Measurements from ENCODE around the gene DHX16. TPM values are rescaled to one million over a fixed set of nuclear protein-coding genes. Genes with fewer than 3 reads are reported as not detected.

The DHX16 gene
- total RNA-seq, 1 experiment from 2014 or later, result 40.6 TPM

- no peak for TF ChIP-seq CTCF (IDR thresholded peaks at IDR 0.05; ENCODE audit: insufficient read depth in 1 of 2, low read depth in 1 of 2, low read length in 1 of 2, severe bottlenecking in 1 of 2, unreplicated experiment in 1 of 2)
- Mint-ChIP-seq H3K27ac (ENCODE audit: unreplicated experiment) (no peak overlapping the region), H3K4me3 (ENCODE audit: unreplicated experiment) (no peak overlapping the region), H3K9me3 (ENCODE audit: unreplicated experiment) (no peaks in the 10 kb centered on the region), H3K27me3 (ENCODE audit: insufficient read depth, unreplicated experiment) (no peaks in the 10 kb centered on the region), H3K36me3 (ENCODE audit: insufficient read depth, unreplicated experiment) (peaks cover 51% of the 10 kb centered on the region), H3K4me1 (ENCODE audit: low read depth, unreplicated experiment) (peaks cover 14% of the 10 kb centered on the region)
- no peak for DNase-seq
- POLR2A ChIA-PET, result interaction anchor here (0.6 kb wide), 1 partner anchor 312 kb away, joined by 3 read pairs; no protein-coding TSS in a partner anchor
- H3K4me1 ChIP-seq, result peaks cover 5% of the 10 kb centered on the region; the same call in 1 of the 2 replicates
- H3K9me3 ChIP-seq, result no peaks in the 10 kb centered on the region
- CTCF ChIA-PET, result no interaction called here
- H3K27me3 ChIP-seq (replicated peaks; ENCODE audit: control insufficient read depth, insufficient read depth, low read length), result no peaks in the 10 kb centered on the region
- intact Hi-C loops (cut with micrococcal nuclease; ENCODE audit: unreplicated experiment), result no loop called here
- BruUV-seq (replicated peaks), result no TSS peak
- no peak overlapping the region for H3K4me3 ChIP-seq (ENCODE audit: low read depth, low read length)
- H3K36me3 ChIP-seq (ENCODE audit: control insufficient read depth, insufficient read depth, low read length), result peaks cover 4% of the 10 kb centered on the region; the same call in 1 of the 2 replicates
Measured at GRCh38 chr6:30714263-30714662, 41.5 kb upstream of the DHX16 start.

- no peak for TF ChIP-seq CTCF (IDR thresholded peaks at IDR 0.05; ENCODE audit: insufficient read depth in 1 of 2, low read depth in 1 of 2, low read length in 1 of 2, severe bottlenecking in 1 of 2, unreplicated experiment in 1 of 2)
- Mint-ChIP-seq H3K27ac (ENCODE audit: unreplicated experiment) (no peak overlapping the region), H3K4me3 (ENCODE audit: unreplicated experiment) (no peak overlapping the region), H3K27me3 (ENCODE audit: insufficient read depth, unreplicated experiment) (no peaks in the 10 kb centered on the region), H3K9me3 (ENCODE audit: unreplicated experiment) (no peaks in the 10 kb centered on the region), H3K4me1 (ENCODE audit: low read depth, unreplicated experiment) (peaks cover 21% of the 10 kb centered on the region), H3K36me3 (ENCODE audit: insufficient read depth, unreplicated experiment) (peaks cover 54% of the 10 kb centered on the region)
- no peak for DNase-seq
- Histone ChIP-seq H3K27me3 (replicated peaks; ENCODE audit: control insufficient read depth, insufficient read depth, low read length) (no peaks in the 10 kb centered on the region), H3K4me1 (no peaks in the 10 kb centered on the region), H3K4me3 (ENCODE audit: low read depth, low read length) (no peak overlapping the region), H3K9me3 (no peaks in the 10 kb centered on the region), H3K36me3 (ENCODE audit: control insufficient read depth, insufficient read depth, low read length) (peaks cover 4% of the 10 kb centered on the region; the same call in 1 of the 2 replicates)
- BruUV-seq (replicated peaks), result no TSS peak
- ChIA-PET CTCF (no interaction called here), POLR2A (no interaction called here)
- intact Hi-C loops (cut with micrococcal nuclease; ENCODE audit: unreplicated experiment), result no loop called here
Measured at GRCh38 chr6:30712441-30712945, 39.7 kb upstream of the DHX16 start.

- H3K4me3 ChIP-seq (ENCODE audit: low read depth, low read length), result no peak overlapping the region
- Mint-ChIP-seq H3K4me1 (ENCODE audit: low read depth, unreplicated experiment) (peaks cover 20% of the 10 kb centered on the region), H3K4me3 (ENCODE audit: unreplicated experiment) (no peak overlapping the region), H3K27ac (ENCODE audit: unreplicated experiment) (no peak overlapping the region), H3K27me3 (ENCODE audit: insufficient read depth, unreplicated experiment) (no peaks in the 10 kb centered on the region), H3K36me3 (ENCODE audit: insufficient read depth, unreplicated experiment) (peaks cover 48% of the 10 kb centered on the region), H3K9me3 (ENCODE audit: unreplicated experiment) (no peaks in the 10 kb centered on the region)
- TF ChIP-seq CTCF (IDR thresholded peaks at IDR 0.05; ENCODE audit: insufficient read depth in 1 of 2, low read depth in 1 of 2, low read length in 1 of 2, severe bottlenecking in 1 of 2, unreplicated experiment in 1 of 2), result no peak
- H3K36me3 ChIP-seq (ENCODE audit: control insufficient read depth, insufficient read depth, low read length), result peaks cover 4% of the 10 kb centered on the region; the same call in 1 of the 2 replicates
- H3K4me1 ChIP-seq, result no peaks in the 10 kb centered on the region
- intact Hi-C loops (cut with micrococcal nuclease; ENCODE audit: unreplicated experiment), result no loop called here
- no peak for DNase-seq
- ChIA-PET CTCF (no interaction called here), POLR2A (no interaction called here)
- H3K9me3 ChIP-seq, result no peaks in the 10 kb centered on the region
- no TSS peak for BruUV-seq (replicated peaks)
- H3K27me3 ChIP-seq (replicated peaks; ENCODE audit: control insufficient read depth, insufficient read depth, low read length), result no peaks in the 10 kb centered on the region
Measured at GRCh38 chr6:30711758-30712380, 39.1 kb upstream of the DHX16 start.

Measured in Caco-2 (cell line).